SK-MEL-5 (cell line): ENCODE results near the gene STK17A. TPM values are rescaled to one million over a fixed set of nuclear protein-coding genes. Genes with fewer than 3 reads are reported as not detected.
A peak's percentile ranks its signal among the peaks of the same experiment; 100 is the strongest.
"Not testable (repeated sequence)": the region's sequence is repeated elsewhere in the genome, so short reads cannot be mapped to it uniquely, and the experiment has no call there.

Source experiments
- DNase-seq: peaks from one replicate; pipeline ENCODE4 v3.0.0-alpha.2; 2016; ENCODE audit warnings: low read depth, low spot score
- in situ Hi-C: cut with HindIII; loops from 2 replicates; pipeline ENCODE4 v1.10.0; 2016; ENCODE audit warnings: low sequenced_read_pairs, high pct_unique_total_duplicates, low pct_unique_long_range_greater_than_20kb
- total RNA-seq: library from RNA; depleted of rRNA; stranded (reverse); fragments of >200 nt; shearing (Covaris generic); gene quantifications from 2 replicates; pipeline ENCODE4 v1.2.3, GENCODE V29; 2014

The STK17A gene
- total RNA-seq, 1 experiment from 2014 or later: 121 TPM

DNA sequence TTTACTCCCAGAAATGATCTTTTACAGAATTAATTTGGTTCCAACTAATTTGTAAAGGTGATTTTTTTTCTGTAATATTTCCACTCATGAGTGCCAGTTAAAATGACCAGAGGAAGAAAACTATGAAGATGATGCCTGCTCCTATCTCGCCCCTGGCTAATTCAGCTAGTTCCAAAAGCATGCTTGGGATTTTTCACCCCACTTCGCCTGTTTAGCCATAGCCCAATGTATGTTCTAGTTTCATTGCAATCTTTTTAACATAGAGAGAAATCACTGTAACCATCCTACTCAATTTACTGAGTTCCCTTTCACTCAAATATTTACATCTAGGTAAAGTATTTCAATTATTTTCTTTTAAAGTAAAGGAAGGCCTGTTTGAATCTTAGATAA is 23.0 kb upstream of the STK17A start:
- no peak for DNase-seq
- in situ Hi-C loops: loop anchor here (10.0 kb wide), 1 partner anchor 65 kb away; no protein-coding TSS in a partner anchor

DNA sequence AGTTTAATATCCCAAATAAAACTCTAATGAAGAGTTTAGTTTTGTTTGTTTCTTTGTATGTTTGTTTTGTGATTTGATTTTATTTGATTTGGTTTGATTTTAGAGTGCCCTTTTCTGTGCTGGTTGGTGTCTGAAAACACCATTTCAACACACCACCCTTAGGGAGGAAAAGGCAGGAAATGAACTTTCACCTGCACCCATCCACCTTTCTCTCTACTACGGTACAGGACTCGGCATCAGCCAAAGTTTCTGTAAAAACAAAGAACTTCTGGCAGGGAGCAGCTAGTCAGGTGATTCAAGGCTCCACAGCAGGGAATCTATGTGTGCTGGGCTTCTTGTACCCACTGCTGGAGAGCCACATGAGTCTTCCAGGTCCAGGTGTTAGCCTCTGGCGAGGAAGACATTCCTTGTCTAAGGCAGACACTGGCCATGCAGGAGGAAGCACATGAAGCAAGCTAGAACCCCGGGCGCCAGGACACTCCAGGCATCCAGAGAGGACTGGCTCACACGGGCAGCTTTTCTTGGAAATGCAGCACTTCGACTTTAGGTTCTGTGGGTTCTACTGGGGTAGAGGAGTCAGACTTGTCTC is 22.1 kb upstream of the STK17A start:
- in situ Hi-C loops: loop anchor here (10.0 kb wide), 1 partner anchor 66 kb away; no protein-coding TSS in a partner anchor
- no peak for DNase-seq

DNA sequence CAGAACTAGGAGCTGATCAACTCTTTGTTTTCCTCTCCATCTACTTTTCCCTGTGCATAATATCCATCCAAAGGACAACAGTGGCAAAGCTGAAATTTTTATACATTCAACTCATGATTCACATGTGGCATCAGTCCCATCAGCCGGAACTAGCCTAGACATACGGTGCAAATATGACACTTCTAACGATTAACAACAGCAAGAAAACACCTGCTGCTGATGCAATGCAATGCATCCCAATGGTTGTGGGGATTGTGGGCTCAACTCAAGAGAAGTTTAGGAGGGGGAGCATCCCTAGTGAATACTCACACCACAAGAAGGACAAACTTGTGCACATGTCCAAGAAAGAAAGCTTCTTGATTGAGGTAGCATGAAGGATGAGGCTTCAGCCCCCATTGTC is 20.5 kb upstream of the STK17A start:
- DNase-seq: no peak
- in situ Hi-C loops: loop anchor here (10.0 kb wide), 1 partner anchor 68 kb away; no protein-coding TSS in a partner anchor

DNA sequence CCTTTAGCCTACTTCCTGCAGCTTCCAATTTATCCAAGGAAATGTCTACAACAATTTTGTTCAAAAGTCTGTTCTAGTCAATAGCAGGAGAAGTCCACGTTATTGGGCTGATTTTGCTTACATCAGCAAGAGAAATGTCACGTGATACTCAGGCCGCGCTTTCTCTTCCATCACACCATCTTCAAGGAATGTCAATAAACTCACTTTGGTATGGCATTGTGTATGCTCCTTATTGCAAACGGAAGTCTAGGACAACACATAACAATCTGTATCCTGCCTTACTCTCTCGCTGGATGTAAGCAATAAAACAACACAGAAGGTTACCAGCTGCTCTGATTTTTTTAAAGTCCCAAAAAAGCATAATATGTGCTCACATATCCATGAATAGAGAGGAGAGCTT is 17.1 kb upstream of the STK17A start:
- in situ Hi-C loops: loop anchor here (10.0 kb wide), 1 partner anchor 71 kb away; no protein-coding TSS in a partner anchor

DNA sequence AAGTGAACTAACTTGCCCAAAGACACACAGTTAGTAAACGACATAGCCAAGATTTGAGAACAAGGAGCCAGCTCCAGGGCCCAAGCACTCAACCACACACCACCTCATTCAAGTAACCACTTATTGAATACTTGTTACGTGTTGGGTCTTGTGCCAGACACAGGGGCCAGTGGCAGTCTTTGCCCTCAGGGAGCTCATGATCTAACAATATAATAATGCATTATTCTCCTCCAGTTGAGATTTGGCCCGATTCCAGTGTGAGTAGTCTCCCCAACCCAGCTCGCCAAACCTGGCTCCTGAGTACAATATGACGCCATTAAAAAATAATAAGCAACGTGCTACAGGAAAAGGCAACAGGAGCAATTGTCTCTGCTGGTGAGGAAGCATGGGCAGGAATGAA is 14.4 kb upstream of the STK17A start:
- in situ Hi-C loops: loop anchor here (10.0 kb wide), 1 partner anchor 74 kb away; no protein-coding TSS in a partner anchor

More for the DNA sequence above, 17.1 kb upstream of the STK17A start:
- peak; percentile 54 for DNase-seq

DNA sequence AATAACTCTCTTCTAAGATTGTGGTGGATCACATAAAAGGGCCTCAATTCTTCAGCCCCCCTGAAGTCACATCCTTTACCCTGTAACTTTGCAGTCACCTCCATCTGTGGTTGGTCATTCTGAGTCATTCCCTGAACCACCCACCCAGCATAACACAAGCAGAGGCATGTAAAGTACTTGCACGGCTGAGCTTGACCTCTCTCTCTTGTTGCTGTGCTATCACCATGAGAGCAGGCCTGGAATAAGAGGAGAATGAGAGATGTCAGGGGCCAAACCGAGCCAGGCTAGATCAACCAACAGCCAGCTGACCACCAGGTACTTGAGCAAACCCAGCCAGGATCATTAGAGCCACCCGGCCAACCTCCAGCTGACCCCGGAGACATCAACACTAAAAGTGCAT is 13.5 kb upstream of the STK17A start:
- DNase-seq: no peak
- in situ Hi-C loops: loop anchor here (10.0 kb wide), 1 partner anchor 75 kb away; no protein-coding TSS in a partner anchor

More for the DNA sequence above, 14.4 kb upstream of the STK17A start:
- DNase-seq: peak; percentile 99

DNA sequence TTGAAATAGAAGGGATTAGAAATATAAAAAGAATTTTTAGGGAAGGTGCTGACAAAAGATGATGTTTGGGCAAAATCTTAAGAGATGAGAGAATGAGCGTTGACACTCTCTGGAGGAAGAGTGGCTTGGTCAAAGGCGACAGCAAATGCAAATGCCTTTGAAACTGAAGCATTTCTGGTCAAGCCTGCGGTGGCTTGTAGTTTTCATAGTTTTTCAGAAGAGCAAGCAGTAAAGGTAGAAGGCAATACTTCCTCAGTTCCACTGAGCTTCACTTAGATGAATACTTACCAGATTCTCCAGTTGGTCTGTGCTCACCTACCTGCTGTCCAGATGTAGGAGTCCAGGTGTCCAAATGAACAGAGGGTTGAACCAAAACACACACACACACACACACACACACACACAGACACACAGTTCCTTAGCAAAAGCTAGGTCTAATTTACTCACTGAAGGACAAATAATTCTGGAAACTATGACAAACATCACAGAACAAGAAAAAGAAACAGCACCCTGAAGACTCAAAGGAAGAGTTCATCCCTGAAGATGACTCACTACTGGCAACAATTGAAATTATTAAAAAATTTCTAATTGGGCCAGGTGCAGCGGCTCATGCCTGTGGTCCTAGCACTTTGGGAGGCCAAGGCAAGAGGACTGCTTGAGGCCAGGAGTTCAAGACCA is 12.1 kb upstream of the STK17A start:
- DNase-seq: no peak
- in situ Hi-C loops: no loop called here

DNA sequence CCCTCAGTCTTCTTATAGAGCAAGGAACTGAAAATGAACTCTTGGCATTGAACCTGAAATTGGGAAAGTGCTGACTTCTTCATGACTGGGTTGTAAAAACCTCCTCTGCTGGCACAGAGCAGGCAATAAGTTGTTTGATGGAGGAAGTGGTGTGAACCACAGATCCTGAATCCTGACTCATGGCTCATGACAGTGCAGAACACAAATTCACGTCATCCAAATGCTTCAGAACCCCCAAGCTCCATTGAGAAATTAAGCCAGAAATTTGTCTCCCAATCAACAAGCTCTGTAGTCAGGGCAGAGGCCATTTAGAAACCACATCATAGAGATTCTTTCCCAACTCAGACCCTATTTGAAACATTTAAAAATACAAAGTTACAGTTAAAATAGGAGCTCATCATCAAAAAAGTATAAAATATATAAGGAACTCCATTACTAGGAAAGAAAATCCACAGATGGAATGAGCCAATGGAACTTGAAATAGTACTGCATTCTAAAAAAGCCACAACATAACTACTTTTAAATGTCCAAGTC is 10.3 kb upstream of the STK17A start:
- DNase-seq: peak; percentile 98
- in situ Hi-C loops: no loop called here

DNA sequence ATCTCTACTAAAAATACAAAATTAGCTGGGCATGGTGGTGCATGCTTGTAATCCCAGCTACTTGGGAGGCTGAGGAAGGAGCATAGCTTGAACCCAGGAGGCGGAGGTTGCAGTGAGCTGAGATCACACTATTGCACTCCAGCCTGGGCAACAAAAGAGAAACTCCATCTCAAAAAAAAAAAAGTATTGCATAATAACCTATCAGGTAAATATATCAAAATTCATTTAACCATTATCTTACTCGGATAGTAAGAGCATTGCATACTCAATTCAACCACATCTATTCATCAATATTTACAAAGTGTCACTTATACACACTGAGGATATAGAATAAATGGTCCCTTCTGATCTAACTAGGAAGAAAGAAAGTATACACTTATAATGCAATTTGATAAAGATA is 9.1 kb upstream of the STK17A start:
- in situ Hi-C loops, DNase-seq: not testable (repeated sequence)

DNA sequence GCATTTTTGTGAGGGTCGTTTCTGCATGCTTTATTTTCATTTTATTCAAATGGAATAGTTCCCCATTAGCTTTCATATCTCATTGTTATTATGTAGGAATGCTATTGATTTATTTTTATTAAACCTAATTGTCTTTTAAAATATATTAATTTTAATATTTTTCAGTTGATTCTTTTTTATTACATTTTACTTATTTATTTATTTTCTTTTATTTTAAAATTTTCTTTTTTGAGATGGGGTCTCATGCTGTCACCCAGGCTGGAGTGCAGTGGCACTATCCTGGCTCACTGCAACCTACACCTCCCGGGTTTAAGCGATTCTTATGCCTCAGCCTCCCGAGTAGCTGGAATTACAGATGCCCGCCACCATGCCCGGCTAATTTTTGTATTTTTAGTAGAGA is 7.4 kb upstream of the STK17A start:
- no peak for DNase-seq
- in situ Hi-C loops: no loop called here

DNA sequence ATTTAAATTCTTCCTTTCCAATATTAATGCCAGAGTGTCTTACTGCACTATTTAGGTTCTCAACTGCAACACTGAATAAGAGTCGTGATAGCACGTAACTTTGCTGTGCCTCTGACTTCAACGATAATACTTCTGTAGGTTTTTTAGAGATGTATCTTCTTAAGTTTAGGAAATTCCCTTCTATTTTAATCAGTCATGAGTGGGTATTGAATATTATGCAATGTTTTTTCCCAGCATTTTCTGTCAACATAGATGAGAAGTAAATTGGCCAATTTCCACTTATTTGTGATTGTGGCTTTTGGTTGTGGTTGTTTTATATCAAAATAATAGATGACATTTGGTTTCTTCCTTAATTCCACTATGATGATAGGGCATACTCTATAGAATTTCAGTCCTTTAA is 6.7 kb upstream of the STK17A start:
- no peak for DNase-seq
- in situ Hi-C loops: no loop called here

DNA sequence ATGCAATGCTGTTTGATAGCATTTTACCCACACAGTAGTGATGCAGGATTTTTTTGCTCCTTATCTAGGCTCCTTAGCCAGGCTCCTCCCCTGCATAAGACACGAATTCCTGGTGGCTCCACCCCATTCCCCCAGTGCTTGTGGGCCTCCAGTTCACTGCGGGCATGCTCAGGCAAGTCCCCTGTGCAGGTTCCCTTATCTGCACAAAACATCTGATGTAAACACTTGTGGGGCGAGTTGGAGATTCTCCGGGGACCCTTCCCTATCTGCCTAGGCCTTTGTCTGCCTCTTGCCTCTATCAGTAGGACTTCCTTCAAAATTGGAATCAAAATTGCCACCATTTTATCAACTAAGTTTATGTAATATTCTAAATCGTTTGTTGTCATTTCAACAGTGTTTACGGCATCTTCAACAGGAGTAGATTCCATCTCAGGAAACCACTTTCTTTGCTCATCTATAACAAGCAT is 5.4 kb upstream of the STK17A start:
- DNase-seq: no peak
- in situ Hi-C loops: no loop called here

DNA sequence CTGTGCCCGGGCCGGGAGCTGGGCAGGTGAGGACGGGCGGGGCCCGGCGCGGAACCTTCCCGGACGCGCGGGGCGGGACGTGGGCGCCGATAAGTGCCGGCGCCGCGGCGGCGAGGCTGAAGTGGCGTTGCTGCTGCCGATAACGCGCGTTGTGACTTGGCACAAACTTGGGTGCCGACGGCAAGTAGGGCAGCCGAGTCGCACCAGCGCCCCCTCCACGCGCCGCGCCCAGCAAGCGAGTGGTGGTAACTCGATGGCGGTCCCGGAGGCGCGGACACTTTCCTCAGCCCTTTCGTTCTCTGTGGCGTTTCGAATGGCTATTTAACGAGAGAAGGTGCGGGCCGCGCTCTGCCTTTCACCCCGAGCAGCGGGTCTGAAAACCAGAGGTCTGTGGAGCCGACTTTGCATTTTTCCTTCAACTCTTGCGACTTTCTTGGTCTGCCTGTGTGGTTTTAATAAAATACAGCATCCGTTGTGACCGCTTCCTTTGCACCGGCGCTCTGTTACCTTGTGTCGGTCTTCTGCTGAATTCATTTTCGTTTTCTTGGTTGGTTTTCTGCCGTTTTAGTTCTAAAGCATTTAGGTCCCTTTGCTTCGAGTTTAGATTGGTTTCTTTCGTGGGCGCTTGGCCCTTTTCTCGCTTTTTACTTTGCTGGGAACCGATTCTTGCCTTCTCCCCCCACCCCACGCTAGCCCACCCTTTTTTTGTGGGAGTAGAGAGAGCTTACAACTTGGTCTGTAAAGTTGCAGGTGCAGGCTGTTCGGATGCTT is 701 bp downstream of the STK17A start:
- in situ Hi-C loops: no loop called here
- peak; percentile 50 for DNase-seq

DNA sequence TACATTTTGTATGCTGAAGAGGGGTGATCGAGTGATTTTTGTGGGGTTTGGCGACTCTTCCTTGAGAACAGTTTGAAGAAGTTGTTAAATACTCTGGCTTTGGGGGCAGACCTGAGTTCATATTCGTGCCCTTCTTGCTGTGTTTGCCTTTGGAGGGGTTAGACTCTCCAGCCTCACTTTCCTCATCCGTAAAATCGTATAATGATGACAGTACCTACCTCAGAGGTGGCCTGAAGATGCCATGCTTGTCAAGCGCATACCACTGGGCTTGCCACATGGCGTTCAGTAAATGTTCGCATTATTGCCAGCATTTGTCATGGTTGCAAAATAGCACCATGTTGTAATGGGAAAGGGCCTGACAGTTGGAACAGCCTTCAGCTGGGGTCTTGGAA is 1.3 kb downstream of the STK17A start:
- peak; percentile 60 for DNase-seq
- in situ Hi-C loops: no loop called here

DNA sequence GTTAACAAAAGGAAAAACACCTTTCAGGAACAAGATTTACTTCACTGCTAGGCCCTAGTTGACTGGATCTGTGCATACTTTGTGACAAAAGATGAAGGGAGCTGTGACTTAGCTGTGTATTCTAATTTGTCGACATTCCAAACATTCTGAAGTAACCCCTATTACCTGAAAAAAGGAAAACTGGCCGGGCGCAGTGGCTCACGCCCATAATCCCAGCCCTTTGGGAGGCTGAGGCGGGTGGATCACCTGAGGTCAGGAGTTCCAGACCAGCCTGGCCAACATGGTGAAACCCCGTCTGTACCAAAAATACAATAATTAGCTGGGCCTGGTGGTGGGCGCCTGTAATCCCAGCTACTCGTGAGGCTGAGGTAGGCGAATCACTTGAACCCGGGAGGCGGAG is 1.8 kb downstream of the STK17A start:
- DNase-seq, in situ Hi-C loops: not testable (repeated sequence)

DNA sequence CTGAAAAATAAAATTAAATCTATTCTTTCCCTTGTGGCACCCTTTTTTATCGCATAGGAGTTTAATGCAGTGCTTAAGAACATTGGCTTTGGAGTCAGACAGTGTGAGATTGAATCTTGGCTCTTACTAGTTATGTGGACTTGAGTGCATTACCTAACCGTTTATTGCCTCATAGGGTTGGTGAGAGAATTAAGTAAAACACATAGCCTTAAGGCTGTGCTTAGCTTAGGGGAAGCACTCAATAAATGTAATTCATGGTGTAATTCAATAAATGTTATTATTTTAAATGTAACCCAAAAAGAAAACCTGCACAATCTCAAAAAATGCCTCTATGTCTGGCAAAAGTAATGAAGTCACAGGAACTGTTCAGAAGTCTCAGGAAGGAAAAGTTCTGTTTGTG is 2.7 kb downstream of the STK17A start:
- peak; percentile 33 for DNase-seq
- in situ Hi-C loops: no loop called here

DNA sequence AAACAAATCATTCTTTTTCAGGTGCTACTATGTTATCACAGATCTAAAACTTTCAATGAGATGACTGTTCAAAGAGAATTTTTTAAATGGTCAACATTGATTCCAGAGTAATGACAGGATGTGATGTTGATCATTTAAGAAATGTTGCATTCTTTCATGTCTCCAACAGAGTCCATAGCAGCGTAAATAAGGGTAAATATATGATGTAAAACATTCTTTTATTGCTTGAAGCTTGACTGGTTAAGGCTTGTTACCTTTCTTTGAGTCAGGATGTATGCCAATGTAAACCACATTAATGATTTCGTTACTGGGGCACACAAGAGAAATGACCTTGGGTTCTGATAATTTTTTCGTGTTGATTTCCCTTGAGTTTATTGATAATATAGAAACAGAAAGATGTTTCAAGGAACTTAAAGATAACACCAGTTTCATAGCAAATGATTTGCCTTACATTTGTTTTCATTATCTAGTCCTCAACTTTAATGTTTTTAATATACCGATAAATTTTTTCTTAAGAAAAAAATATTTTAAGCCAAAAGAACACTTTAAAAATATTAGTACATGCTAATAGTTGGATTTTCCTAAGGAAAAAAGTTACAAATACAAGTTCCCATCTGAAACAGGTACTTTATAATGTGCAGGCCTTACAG is 3.5 kb downstream of the STK17A start:
- in situ Hi-C loops: no loop called here
- peak; percentile 51 for DNase-seq
